ENCODE data around the gene OPHN1.
"Not testable (repeated sequence)": the region's sequence is repeated elsewhere in the genome, so short reads cannot be mapped to it uniquely, and the experiment has no call there.

Gene OPHN1

GRCh38 chrX:68070119-68070518, 363.2 kb downstream of the OPHN1 start:
- DNase-seq (ENCODE audit: low read depth), result not testable (repeated sequence)

- DNase-seq (ENCODE audit: low read depth), result no peak
Measured at GRCh38 chrX:68061206-68061535, 372.1 kb downstream of the OPHN1 start.

GRCh38 chrX:68060506-68061205, 372.6 kb downstream of the OPHN1 start:
- no peak for DNase-seq (ENCODE audit: low read depth)

GRCh38 chrX:68059469-68059868, 373.8 kb downstream of the OPHN1 start:
- DNase-seq (ENCODE audit: low read depth), result no peak

- no peak for DNase-seq (ENCODE audit: low read depth)
Measured at GRCh38 chrX:68049466-68049865, 383.8 kb downstream of the OPHN1 start.

GRCh38 chrX:68048774-68049173, 384.5 kb downstream of the OPHN1 start:
- no peak for DNase-seq (ENCODE audit: low read depth)

- no peak for DNase-seq (ENCODE audit: low read depth)
Measured at GRCh38 chrX:68045008-68045577, 388.2 kb downstream of the OPHN1 start.

- no peak for DNase-seq (ENCODE audit: low read depth)
Measured at GRCh38 chrX:68043713-68044438, 389.4 kb downstream of the OPHN1 start.

GRCh38 chrX:68041110-68041509, 392.2 kb downstream of the OPHN1 start:
- DNase-seq (ENCODE audit: low read depth), result no peak

- no peak for DNase-seq (ENCODE audit: low read depth)
Measured at GRCh38 chrX:68018248-68019203, 414.8 kb downstream of the OPHN1 start.

- no peak for DNase-seq (ENCODE audit: low read depth)
Measured at GRCh38 chrX:67998540-67998939, 434.8 kb downstream of the OPHN1 start.
